ENCODE data around the gene TMEM50A.
"Not testable (repeated sequence)": the region's sequence is repeated elsewhere in the genome, so short reads cannot be mapped to it uniquely, and the experiment has no call there.

- TF ChIP-seq GATA3 (IDR thresholded peaks at IDR 0.05; ENCODE audit: borderline replicate concordance); MYC (IDR thresholded peaks at IDR 0.05; ENCODE audit: borderline replicate concordance, low read length); MAX (IDR thresholded peaks at IDR 0.05); RCOR1 (IDR thresholded peaks at IDR 0.05; ENCODE audit: low read depth, low read length); RNF2 (IDR thresholded peaks at IDR 0.05; ENCODE audit: borderline replicate concordance, low read depth); POLR2A (IDR thresholded peaks at IDR 0.05; ENCODE audit: low read length); RAD21 (conservative IDR thresholded peaks at IDR 0.05 in 1 of 2, IDR thresholded peaks at IDR 0.05 in 1 of 2); HOXA7 (CRISPR knock-in tag; IDR thresholded peaks at IDR 0.05); ZC3H11A (IDR thresholded peaks at IDR 0.05); KDM1A (IDR thresholded peaks at IDR 0.05; ENCODE audit: low read depth); CTCF (IDR thresholded peaks at IDR 0.05); ZFP36 (IDR thresholded peaks at IDR 0.05; ENCODE audit: borderline replicate concordance, partially characterized antibody): not testable (repeated sequence)
Observed at GRCh38 chr1:25409641-25410427, 71.7 kb downstream of the TMEM50A start.

Data from A549 (cell line).